CD4-positive, alpha-beta T cell treated with Interleukin-1 beta for 1 hour (primary cell): ENCODE data around the gene PTPRN2.
"Not testable (repeated sequence)": the region's sequence is repeated elsewhere in the genome, so short reads cannot be mapped to it uniquely, and the experiment has no call there.

Experiments
- DNase-seq, 2 donors: peaks; one replicate each; pipeline ENCODE4 v3.0.0-alpha.2; 2020 to 2022

Gene PTPRN2

DNA sequence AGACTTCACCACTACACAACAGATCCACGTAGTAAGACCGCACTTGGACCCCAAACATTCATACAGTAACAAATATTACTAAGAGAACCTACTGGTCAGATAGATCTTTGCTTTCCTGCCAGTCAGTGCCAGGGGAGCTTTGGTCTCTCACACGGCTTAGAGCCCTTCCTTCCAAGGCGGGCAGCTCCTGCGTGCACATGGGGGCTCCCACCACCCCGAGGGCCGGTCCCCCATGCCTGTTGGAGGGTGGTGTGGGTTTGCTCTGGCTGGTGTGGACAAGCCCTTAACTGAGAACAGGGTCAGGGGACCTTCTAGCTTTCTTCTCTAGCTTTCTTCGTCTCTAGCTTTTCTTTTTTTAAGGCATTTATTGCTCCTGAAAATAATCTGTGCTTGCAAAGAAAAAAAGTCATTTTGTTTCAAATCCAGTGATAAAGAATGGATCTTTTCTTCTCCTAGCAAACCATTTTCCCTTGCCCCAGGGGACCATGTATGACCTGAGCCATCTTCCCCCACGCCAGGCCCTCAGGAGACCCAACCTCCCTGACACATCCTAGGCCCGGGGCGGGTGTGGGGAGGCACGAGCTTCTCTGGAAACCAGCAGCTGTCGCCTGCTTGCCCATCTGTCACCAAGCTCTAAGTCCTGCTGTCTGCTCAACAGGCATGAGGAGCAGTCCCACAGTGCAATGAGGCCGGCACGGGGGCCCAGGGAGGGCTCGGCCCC lies 591.1 kb downstream of the PTPRN2 start:
- DNase-seq: no peak

DNA sequence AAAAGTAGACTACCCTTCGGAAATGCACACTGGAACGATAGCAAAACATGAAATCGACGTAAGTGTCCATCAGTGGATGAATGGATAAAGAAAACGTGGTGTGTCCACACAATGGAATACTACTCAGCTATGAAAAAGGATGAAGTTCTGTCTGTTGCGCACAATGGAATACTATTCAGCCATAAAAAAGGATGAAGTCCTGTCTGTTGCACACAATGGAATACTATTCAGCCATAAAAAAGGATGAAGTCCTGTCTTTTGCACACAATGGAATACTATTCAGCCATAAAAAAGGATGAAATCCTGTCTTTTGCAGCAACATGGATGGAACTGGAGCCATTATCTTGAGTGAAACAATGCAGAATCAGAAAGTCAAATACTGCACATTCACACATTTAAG lies 591.8 kb downstream of the PTPRN2 start:
- DNase-seq: no peak

- no peak for DNase-seq
These were observed 593.3 kb downstream of the PTPRN2 start for GRCh38 chr7:157994319-157994718.

GRCh38 chr7:157993406-157994105 lies 594.1 kb downstream of the PTPRN2 start:
- no peak for DNase-seq

- no peak for DNase-seq
These were observed 595.0 kb downstream of the PTPRN2 start for GRCh38 chr7:157992511-157993160.

- DNase-seq: no peak
These were observed 595.9 kb downstream of the PTPRN2 start for GRCh38 chr7:157991761-157992160.

- DNase-seq: no peak
These were observed 596.3 kb downstream of the PTPRN2 start for GRCh38 chr7:157991351-157991750.

- DNase-seq: no peak
These were observed 596.8 kb downstream of the PTPRN2 start for GRCh38 chr7:157990881-157991250.

DNA sequence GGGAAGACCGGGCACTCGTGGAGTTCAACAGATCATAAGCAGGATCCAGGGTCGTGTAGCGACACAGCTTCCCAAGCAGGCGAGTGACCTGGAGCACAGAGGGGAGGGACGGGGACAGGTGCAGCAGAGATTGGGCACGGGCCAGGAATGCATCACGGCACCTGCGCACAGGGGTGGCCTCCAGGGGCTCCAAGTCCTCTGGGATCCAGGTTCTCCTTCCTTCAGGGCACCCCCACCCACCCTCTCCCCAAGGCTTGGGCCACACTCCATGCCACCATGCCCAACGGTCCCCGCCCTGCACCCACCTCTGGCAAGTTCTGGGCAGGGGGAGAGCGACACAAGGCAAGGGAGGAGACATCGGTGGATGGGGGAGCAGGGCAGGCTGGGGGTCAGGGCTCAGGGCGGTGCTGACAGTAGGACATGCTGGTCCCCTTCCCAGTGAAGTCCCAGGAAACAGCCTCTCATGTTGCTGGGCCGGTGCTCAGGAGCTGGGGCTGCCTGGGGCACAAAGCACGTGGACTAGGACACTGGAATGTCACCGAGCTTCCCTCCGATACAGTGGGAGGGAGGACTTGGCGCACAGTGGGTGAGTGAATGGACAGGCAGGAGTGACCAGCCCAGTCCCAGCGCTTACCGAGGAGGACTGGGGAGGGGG lies 597.3 kb downstream of the PTPRN2 start:
- no peak for DNase-seq

- no peak for DNase-seq
These were observed 598.0 kb downstream of the PTPRN2 start for GRCh38 chr7:157989589-157989988.

GRCh38 chr7:157987906-157988305 lies 599.7 kb downstream of the PTPRN2 start:
- DNase-seq: no peak

GRCh38 chr7:157986051-157986450 lies 601.6 kb downstream of the PTPRN2 start:
- DNase-seq: no peak

DNA sequence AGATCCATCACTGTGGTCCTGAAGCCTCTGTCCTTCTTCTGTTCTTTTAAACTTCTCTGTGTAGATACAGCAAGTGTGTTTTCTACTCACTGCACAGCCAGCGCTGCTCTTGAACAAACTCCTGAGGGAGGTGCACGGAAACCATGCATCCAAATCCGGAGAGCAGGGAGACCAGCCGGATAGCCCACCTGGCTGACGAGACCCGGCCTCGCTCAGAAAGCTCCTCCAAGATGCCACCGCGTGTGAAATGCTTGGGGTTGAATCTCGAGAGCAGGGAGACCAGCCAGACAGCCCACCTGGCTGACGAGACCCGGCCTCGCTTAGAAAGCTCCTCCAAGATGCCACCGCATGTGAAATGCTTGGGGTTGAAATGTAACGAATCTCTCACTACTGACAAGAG lies 602.0 kb downstream of the PTPRN2 start:
- no peak for DNase-seq

DNA sequence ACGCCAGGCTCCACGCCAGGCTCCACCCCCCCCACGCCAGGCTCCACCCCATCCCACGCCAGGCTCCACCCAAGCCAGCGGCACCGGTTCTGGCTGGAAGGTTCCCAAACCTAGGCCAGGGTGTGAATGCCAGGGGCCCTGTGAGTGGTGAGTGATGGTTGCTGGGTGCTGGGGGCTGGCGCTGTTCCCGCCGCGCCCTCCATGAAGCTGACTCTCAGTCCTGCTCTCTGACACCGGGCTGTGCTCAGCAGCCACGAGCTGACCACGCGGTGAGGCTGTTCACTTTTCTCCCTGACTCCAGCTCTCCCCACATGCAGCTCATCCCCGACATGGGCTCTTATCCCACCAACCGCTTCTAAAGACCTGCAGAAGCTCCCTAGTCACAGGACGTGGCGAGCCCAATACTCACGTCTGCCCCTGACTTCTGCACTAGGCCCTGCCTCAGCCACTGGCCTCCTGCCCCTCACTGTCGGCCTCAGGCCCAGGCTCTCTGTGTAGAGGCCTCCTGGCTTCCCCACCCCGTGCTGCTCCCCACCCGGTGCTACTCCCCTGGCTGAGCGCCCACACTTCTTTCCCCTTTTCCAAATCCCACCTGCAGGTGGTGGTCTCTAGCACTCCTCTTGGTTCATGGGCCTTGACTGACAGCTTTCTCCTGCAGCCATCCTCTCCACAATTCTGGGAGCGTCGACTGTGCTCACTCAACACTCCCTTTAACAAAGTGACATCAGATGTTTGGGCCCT lies 603.0 kb downstream of the PTPRN2 start:
- DNase-seq: no peak

GRCh38 chr7:157983502-157984422 lies 603.9 kb downstream of the PTPRN2 start:
- DNase-seq: no peak

DNA sequence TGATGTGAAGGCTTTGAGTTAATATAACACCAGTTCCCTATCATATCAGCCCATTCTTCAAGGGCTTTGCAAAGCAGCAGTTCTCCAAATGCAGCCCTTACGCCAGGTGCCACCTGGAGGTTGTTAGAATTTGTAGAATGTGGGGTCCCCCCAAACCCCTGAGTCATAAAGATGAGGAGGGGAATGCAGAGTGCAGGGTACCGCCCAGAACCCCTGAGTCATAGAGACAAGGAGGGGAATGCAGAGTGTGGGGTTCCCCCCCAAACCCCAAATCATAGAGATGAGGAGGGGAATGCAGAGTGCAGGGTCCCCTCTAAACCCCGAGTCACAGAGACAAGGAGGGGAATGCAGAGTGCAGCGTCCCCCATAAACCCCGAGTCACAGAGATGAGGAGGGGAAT lies 605.8 kb downstream of the PTPRN2 start:
- no peak for DNase-seq

DNA sequence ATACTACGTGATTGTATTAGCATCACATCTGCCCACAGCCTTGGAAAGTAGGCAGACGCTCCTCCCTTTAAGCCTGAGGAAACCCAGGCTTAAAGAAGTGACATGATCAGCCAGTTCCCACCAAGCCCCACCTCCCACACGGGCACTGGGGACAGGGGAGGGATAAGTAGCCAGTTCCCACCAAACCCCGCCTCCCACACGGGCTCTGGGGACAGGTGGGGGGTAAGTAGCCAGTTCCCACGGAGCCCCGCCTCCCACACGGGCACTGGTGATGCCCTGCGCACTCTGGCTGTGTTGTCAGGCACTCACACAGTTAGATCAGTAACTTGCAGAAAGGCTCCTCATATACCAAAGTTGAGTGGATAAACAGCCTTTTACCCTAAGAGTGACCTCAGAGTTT lies 606.8 kb downstream of the PTPRN2 start:
- no peak for DNase-seq

GRCh38 chr7:157980341-157980731 lies 607.3 kb downstream of the PTPRN2 start:
- not testable (repeated sequence) for DNase-seq

GRCh38 chr7:157979636-157980340 lies 607.8 kb downstream of the PTPRN2 start:
- no peak for DNase-seq

GRCh38 chr7:157978766-157979165 lies 608.9 kb downstream of the PTPRN2 start:
- no peak for DNase-seq
